Endometrial microvascular endothelial cells (primary cell): Measurements from ENCODE around the gene EPB41. TPM values are rescaled to one million over a fixed set of nuclear protein-coding genes. Genes with fewer than 3 reads are reported as not detected.
"Not testable (repeated sequence)": the region's sequence is repeated elsewhere in the genome, so short reads cannot be mapped to it uniquely, and the experiment has no call there.

Experiments used
- in situ Hi-C: cut with HindIII; loops from 2 replicates; pipeline ENCODE4 v1.10.0; 2017; ENCODE audit warnings: low sequenced_read_pairs, low pct_unique_long_range_greater_than_20kb; ENCODE audit errors: inconsistent ontology term
- total RNA-seq: library from RNA; depleted of rRNA; stranded (reverse); fragments of >200 nt; gene quantifications from one replicate; pipeline ENCODE4 v1.2.3, GENCODE V29; 2015; ENCODE audit errors: inconsistent ontology term

EPB41 gene
- total RNA-seq, 1 donor from 2014 or later: 17.2 TPM

DNA sequence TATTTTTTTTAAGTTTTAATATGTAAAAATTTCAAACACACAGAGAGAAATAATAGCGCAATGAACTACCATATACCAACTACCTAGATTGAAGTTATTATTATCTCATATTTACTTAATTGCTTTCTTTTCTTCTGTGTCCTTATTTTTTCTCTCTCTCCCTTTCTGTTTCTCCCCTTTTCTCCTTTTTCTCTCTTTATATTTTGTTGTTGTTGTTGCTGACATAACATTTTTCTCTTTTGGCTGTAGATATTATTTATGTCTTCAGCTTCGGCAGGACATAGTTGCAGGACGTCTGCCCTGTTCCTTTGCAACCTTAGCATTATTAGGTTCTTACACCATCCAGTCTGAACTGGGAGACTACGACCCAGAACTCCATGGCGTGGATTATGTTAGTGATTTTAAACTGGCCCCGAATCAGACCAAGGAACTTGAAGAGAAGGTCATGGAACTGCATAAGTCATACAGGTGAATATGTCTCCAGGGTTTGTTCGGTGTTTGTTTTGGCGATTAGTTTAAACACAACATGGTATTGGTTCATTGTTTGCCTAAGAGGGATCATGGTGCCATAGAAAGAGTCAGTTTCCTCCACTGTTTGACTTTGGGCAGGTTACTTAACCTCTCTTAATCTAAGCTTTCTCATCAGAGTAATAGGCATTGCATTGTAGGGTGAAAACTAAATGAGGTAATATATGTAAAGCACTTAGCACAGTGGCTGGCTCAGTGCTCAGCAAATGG lies 103.8 kb downstream of the EPB41 start:
- in situ Hi-C loops: no loop called here

- in situ Hi-C loops: no loop called here
Measured at GRCh38 chr1:29022620-29023019, 108.3 kb downstream of the EPB41 start.

DNA sequence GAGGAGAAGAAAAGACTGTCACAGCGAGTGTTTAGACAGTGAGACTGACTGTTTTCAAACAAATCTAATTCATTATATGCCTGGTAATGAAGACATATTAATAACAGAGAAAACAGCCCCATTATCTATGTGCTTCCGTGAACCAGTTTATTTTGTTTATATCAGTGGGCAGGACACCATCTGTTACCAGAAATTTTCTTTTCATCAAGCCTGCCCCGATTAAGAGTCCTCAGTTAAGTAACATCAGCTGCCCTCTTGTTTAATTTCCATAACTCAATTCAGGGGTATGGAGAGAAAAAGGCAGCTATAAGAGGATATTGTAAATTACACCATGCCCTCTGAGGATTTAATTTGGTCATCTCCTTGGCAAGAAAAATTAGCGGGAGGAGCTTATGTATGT lies 115.3 kb downstream of the EPB41 start:
- in situ Hi-C loops: no loop called here

GRCh38 chr1:29032841-29033240 lies 118.5 kb downstream of the EPB41 start:
- in situ Hi-C loops: no loop called here

DNA sequence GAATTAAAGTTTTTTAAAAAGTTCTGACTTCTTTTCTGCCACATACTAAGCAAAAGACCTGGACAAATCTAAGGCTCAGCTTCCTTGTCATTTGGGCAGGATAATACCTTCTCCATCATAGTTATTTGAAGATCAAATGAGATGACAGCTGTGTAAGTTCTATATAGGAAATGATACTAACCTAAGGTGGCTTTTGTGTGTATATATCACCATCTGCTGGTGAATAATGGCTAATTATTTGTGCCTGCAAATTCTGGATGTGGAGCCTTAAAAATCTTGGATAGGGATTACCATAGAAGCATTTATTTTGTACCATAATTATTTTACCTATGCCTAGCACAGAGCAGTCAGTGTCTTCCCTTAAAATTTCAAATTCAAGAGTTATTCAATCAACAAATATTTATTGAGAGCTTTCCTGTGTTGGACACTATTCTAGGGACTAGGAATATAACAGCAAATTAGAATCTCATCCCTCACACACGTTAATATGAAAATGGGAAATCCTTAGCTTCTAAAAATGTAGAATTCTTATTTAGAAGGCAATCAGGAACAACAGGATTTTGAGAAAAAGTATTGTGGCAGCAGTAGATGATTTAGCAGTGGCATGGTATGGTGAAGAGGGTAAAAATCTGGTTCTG lies 119.6 kb downstream of the EPB41 start:
- in situ Hi-C loops: no loop called here

DNA sequence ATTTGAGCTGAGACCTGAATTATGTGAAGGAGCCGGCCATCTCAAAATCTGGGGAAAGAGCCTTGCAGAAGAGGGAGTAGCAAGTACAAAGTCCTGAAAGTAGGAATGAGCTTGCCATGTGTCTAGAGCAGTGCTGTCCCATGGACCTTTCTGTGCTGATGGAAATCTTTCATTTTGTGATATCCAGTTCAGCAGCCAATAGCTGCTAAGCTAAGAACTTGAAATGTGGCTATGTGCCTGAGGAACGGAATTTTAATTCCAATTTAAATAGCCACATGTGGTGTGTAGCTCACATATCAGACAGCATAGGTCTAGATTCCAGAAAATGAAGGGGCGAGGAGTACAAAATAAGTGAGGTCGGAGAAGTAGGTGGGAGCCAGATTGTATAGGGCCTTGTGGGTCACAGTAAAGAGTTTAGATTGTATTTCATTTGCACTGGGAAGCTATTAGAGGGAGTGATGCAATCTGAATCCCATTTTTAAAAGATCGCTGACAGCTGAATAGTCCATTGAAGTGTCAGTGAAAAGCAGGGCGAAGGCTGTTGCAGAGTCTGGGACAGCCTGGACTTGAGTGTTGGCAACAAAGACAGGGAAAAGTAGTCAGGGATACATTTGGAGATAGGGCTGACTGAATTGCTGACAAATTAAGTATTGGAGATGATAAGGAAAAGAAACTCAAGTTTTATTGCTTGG lies 129.1 kb downstream of the EPB41 start:
- in situ Hi-C loops: no loop called here

GRCh38 chr1:29044010-29044409 lies 129.6 kb downstream of the EPB41 start:
- in situ Hi-C loops: no loop called here

DNA sequence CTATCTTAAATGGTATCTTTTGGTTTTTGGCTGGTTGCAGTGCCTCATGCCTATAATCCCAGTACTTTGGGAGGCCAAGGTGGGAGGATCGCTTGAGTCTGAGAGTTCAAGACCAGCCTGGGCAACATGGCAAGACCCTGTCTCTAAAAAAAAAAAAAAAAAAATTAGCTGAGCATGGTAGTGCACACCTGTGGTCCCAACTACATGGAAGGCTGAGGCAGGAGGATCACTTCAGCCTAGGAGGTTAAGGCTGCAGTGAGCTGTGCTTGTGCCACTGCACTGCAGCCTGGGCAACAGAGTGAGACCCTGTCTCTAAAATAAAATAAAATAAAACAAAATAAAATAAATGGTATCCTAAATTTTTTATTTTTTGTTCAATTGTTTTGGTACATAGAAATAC lies 131.3 kb downstream of the EPB41 start:
- in situ Hi-C loops: not testable (repeated sequence)

DNA sequence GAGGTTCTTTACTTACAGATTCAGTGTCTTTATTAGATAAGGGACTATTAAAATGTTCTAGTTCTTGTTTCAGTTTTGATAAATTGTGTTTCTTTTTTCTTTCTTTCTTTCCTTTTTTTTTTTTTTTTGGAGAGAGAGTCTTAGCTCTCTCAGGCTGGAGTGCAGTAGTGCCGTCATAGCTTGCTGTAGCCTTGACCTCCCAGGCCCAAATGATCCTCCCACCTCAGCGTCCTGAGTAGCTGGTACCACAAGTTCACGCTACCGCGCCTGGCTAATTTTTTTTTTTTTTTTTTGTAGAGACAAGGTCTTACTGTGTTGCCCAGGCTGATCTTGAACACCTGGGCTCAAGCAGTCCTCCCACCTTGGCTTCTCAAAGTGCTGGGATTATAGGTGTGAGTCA lies 132.8 kb downstream of the EPB41 start:
- in situ Hi-C loops: no loop called here

- in situ Hi-C loops: no loop called here
Measured at GRCh38 chr1:29050166-29050565, 135.8 kb downstream of the EPB41 start.

- in situ Hi-C loops: no loop called here
Measured at GRCh38 chr1:29052100-29052499, 137.7 kb downstream of the EPB41 start.

DNA sequence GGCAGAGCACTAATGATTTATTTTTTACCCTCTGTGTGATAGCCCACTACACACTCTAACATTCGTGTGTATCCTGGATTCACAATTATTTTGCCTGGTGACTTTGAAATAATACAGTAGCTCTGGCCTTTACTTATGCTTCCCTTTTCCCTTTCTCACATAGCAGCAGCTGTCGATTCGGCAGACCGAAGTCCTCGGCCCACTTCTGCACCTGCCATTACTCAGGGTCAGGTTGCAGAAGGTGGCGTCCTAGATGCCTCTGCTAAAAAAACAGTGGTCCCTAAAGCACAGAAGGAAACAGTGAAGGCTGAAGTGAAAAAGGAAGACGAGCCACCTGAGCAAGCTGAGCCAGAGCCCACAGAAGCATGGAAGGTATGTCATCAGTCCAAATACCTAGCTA lies 138.6 kb downstream of the EPB41 start:
- in situ Hi-C loops: no loop called here

GRCh38 chr1:29055160-29055559 lies 140.8 kb downstream of the EPB41 start:
- in situ Hi-C loops: no loop called here

DNA sequence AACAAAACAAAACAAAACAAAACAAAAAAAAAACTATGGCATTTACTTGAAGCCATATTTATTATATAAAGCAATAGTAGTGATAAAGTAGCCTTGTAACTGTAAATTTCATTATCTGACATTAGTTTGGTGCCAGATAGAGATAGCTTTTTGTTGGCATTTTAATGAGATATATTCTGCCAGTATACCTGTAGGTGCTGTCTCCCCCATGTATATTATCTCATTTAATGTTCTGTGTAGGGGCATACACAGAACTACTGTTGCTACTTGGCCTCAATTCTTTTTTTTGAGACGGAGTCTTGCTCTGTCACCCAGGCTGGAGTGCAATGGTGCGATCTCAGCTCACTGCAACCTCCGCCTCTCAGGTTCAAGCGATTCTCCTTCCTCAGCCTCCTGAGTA lies 141.9 kb downstream of the EPB41 start:
- in situ Hi-C loops: no loop called here

- in situ Hi-C loops: no loop called here
Measured at GRCh38 chr1:29057700-29058099, 143.3 kb downstream of the EPB41 start.

DNA sequence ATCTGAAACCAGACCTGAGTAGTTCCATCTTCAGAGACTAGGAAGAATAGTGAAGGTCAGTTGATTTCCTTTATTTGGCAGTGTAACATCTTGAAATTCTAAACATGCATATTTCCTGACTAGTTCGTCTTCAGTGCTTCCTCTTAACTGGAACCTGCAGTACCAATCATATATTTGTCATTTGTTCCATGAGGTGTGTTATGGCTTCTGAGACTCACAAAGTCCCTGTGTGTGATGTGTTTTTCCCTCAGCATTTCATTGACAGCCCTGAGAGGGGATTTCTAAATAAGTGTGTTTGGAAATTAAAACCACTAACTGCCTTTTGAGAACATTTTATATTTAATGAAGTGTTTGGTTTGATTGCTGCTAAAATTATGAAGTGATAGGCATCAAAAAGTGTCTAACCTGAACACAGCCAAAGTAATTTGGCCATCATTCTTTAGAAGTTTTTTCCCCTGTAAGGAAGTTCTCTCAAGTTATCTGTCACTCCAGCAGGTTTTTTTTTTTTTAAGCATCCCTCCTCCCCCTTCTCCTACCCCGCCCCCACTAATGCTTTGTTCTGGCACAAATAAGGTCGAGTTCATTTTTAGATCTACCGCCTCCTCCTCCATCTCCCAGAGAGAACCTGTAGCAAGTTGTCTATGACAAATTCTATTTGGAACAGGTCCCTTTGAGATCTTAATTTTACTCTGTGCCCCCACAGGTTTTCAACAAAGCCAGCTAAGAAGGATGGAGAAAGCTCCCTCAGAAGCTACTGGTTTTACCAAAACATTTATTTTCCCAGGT lies 148.0 kb downstream of the EPB41 start:
- in situ Hi-C loops: no loop called here

- in situ Hi-C loops: no loop called here
Measured at GRCh38 chr1:29064064-29064463, 149.7 kb downstream of the EPB41 start.

DNA sequence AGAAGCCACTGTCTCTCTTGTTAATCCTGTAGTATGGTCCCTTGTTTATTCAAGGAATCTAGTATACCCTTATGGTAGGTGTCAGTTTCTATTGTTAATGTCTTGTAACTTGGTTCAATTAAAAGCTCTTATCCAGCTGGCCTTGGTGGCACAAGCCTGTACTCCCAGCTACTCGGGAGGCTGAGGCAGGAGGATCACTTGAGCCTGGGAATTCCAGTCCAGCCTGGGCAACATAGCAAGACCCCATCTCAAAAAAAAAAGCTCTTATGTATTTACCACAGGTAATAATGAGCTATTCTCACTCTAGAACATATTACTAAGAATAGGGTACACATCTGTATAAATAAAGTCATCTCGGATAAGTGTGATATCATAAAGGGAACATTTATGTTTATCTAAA lies 162.8 kb downstream of the EPB41 start:
- in situ Hi-C loops: no loop called here

GRCh38 chr1:29079916-29080629 lies 165.7 kb downstream of the EPB41 start:
- in situ Hi-C loops: not testable (repeated sequence)
